Neural crest cell (in vitro differentiated cells): ENCODE measurements around the gene RSL24D1. TPM values are rescaled to one million over a fixed set of nuclear protein-coding genes. Genes with fewer than 3 reads are reported as not detected.
A peak's percentile ranks its signal among the peaks of the same experiment; 100 is the strongest.
"Not testable (repeated sequence)": the region's sequence is repeated elsewhere in the genome, so short reads cannot be mapped to it uniquely, and the experiment has no call there.

Experiments used
- DNase-seq: peaks from one replicate; pipeline ENCODE4 v3.0.0; 2021; ENCODE audit warnings: low read depth, mixed read lengths, low spot score
- H3K27ac Mint-ChIP-seq: one replicate; pipeline ENCODE4 v1.8.0; 2021; ENCODE audit warnings: mild to moderate bottlenecking, mixed read lengths; ENCODE audit not compliant: unreplicated experiment
- H3K27me3 Mint-ChIP-seq: 2 replicates; pipeline ENCODE4 v1.8.0; 2021; ENCODE audit warnings: low read depth, mild to moderate bottlenecking, mixed read lengths
- H3K36me3 Mint-ChIP-seq: 2 replicates; pipeline ENCODE4 v1.8.0; 2021; ENCODE audit warnings: low read depth, mild to moderate bottlenecking, mixed read lengths
- H3K4me1 Mint-ChIP-seq: 2 replicates; pipeline ENCODE4 v1.8.0; 2021; ENCODE audit warnings: mixed read lengths
- H3K4me3 Mint-ChIP-seq: one replicate; pipeline ENCODE4 v1.8.0; 2021; ENCODE audit warnings: mild to moderate bottlenecking, mixed read lengths
- H3K9me3 Mint-ChIP-seq: 2 replicates; pipeline ENCODE4 v1.8.0; 2021; ENCODE audit warnings: mixed read lengths
- CTCF ChIP-seq: fragments of 200-600 bp; sonication (generic); conservative IDR thresholded peaks from 2 replicates; pipeline ENCODE4 v1.5.0; 2021; ENCODE audit warnings: antibody characterized with exemption, mild to moderate bottlenecking
- total RNA-seq: library from RNA; stranded (reverse); gene quantifications from 2 replicates; pipeline ENCODE4 v1.2.1, GENCODE V29; 2021

The RSL24D1 gene
- total RNA-seq, 1 donor from 2014 or later: 78.6 TPM

DNA sequence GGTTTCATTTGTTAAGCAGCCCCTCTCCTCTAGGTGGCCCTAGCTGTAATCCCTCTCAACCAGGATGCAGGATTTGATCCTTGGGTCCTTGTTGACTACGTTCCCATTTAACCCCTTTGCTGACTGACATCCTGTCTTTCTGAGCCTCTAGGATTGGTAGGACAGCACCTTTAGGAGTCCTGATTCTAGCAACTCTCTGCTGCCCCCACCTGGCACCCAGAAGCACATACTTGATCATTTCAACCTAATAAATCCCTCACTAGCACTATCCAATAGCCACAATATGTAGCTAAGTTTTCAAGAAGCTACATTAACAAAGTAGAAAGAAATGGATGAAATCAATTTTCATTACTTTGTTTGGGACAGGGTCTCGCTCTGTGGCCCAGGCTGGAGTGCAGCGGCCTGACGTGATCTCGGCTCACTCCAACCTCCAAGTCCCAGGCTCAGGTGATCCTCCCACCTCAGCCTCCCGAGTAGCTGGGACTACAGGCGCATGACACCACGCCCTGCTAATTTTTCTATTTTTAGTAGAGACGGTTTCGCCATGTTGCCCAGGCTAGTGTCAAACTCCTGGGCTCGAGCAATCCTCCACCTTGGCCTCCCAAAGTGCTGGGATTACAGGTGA, 28.3 kb downstream of the RSL24D1 start:
- peak; percentile 60 for DNase-seq
- TF ChIP-seq CTCF: peak; percentile 89
- H3K4me1 Mint-ChIP-seq: no peaks in the 10 kb centered on the region

DNA sequence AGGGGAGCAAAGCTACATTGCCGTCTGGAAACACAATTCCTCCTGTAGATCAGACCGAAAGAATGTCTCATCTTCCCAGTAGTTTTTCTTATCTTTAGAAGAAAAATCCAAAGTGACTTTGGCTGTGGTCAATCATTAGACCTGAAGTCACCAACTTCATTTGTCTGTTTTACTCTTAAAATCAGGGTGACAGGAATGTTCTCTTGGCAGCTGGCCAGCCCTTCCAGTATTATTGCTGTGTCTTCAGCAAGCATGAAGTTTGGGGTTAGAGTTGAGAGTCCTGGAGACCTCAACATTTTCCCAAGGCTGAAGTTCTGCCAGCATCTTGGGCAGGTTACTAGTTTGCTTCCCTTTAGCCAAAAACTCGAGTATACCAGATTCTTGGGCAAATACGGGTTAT, 32.5 kb downstream of the RSL24D1 start:
- TF ChIP-seq CTCF: no peak
- no peaks in the 10 kb centered on the region for H3K4me1 Mint-ChIP-seq
- H3K36me3 Mint-ChIP-seq: no peaks in the 10 kb centered on the region
- H3K27me3 Mint-ChIP-seq: no peaks in the 10 kb centered on the region
- no peaks in the 10 kb centered on the region for H3K9me3 Mint-ChIP-seq
- H3K4me3 Mint-ChIP-seq: no peak overlapping the region
- no peak for DNase-seq
- no peak overlapping the region for H3K27ac Mint-ChIP-seq

More for the DNA sequence above, 28.3 kb downstream of the RSL24D1 start:
- Mint-ChIP-seq H3K36me3 (no peaks in the 10 kb centered on the region), H3K27me3 (no peaks in the 10 kb centered on the region), H3K27ac (no peak overlapping the region), H3K9me3 (no peaks in the 10 kb centered on the region), H3K4me3 (no peak overlapping the region)

DNA sequence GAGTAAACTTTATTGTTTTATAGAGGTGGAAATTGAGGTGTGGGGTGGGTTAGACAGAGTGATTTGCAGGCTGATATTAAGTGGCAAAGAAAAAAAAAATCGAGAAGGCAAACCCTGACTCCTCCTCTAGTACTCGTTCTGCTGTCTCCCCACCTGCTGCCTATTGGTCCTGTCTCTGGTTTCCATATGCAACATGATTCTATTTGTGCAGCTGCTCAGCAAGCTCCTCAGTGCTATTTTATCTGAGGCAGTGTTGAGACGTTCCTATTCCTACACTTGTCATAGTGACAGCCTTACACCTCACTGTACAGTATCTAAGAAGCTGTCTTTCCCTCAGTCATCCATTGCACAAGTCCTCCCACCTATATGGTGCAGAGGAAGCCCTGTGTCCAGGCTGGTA, 45.1 kb downstream of the RSL24D1 start:
- Mint-ChIP-seq H3K27me3 (peaks cover 11% of the 10 kb centered on the region), H3K4me1 (no peaks in the 10 kb centered on the region), H3K27ac (no peak overlapping the region), H3K9me3 (no peaks in the 10 kb centered on the region), H3K4me3 (no peak overlapping the region), H3K36me3 (no peaks in the 10 kb centered on the region)
- TF ChIP-seq CTCF: no peak
- DNase-seq: no peak

- peaks cover 17% of the 10 kb centered on the region for H3K9me3 Mint-ChIP-seq
- H3K4me3 Mint-ChIP-seq, H3K27ac Mint-ChIP-seq, H3K4me1 Mint-ChIP-seq, H3K36me3 Mint-ChIP-seq, DNase-seq: not testable (repeated sequence)
- peaks cover 17% of the 10 kb centered on the region for H3K27me3 Mint-ChIP-seq
Measured at GRCh38 chr15:55143132-55143531, 53.6 kb downstream of the RSL24D1 start.

- Mint-ChIP-seq H3K4me3 (no peak overlapping the region), H3K27me3 (peaks cover 14% of the 10 kb centered on the region), H3K36me3 (peaks cover 3% of the 10 kb centered on the region), H3K4me1 (no peaks in the 10 kb centered on the region), H3K9me3 (peaks cover 16% of the 10 kb centered on the region), H3K27ac (no peak overlapping the region)
- no peak for TF ChIP-seq CTCF
- DNase-seq: no peak
Measured at GRCh38 chr15:55133972-55134371, 62.8 kb downstream of the RSL24D1 start.

GRCh38 chr15:55132672-55133071, 64.1 kb downstream of the RSL24D1 start:
- Mint-ChIP-seq H3K4me3 (no peak overlapping the region), H3K27me3 (peaks cover 9% of the 10 kb centered on the region), H3K9me3 (peaks cover 13% of the 10 kb centered on the region), H3K4me1 (no peaks in the 10 kb centered on the region), H3K27ac (no peak overlapping the region), H3K36me3 (peaks cover 3% of the 10 kb centered on the region)
- TF ChIP-seq CTCF: no peak
- DNase-seq: no peak

Other genes starting within 250 kb of the RSL24D1 start
- 5.9 and 6.5 TPM in 2 replicates for gene RAB27A, start 92.9 kb upstream of the RSL24D1 start, total RNA-seq
- gene PIGBOS1, start 122.2 kb upstream of the RSL24D1 start, total RNA-seq: 12.5 and 16.6 TPM in 2 replicates
- gene PIGB, start 122.3 kb upstream of the RSL24D1 start, total RNA-seq: 12.9 and 14.6 TPM in 2 replicates
- 9.6 and 15.0 TPM in 2 replicates for gene CCPG1, start 211.4 kb upstream of the RSL24D1 start, total RNA-seq
- 2.0 and 2.7 TPM in 2 replicates for gene PIERCE2, start 211.6 kb upstream of the RSL24D1 start, total RNA-seq